Sigmoid colon (tissue), 7 donors: ENCODE results near the gene FNDC1. TPM values are rescaled to one million over a fixed set of nuclear protein-coding genes. Genes with fewer than 3 reads are reported as not detected.

Experiments used
- DNase-seq: peaks from one replicate; pipeline ENCODE4 v3.0.0-alpha.2; 2019
- H3K27ac ChIP-seq, 4 donors: fragments of 200-600 bp; sonication (generic); one replicate each; pipeline ENCODE4 v1.5.1; 2016 to 2019; ENCODE audit warnings: mild to moderate bottlenecking in 1 of 4
- H3K27me3 ChIP-seq, 3 donors: fragments of 200-600 bp; sonication (generic); one replicate each; pipeline ENCODE4 v1.5.1; 2019; ENCODE audit warnings: mild to moderate bottlenecking in 1 of 3
- H3K36me3 ChIP-seq, 4 donors: fragments of 200-600 bp; sonication (generic); one replicate each; pipeline ENCODE4 v1.5.1; 2016 to 2019
- H3K4me1 ChIP-seq, 4 donors: fragments of 200-600 bp; sonication (generic); one replicate each; pipeline ENCODE4 v1.5.1; 2017 to 2019
- H3K4me3 ChIP-seq, 4 donors: fragments of 200-600 bp; sonication (generic); one replicate each; pipeline ENCODE4 v1.5.1; 2017 to 2019; ENCODE audit warnings: mild to moderate bottlenecking in 2 of 4, moderate library complexity in 1 of 4
- H3K9me3 ChIP-seq, 4 donors: fragments of 200-600 bp in 3 of 4; sonication (generic) in 3 of 4; one replicate each; pipeline versions ENCODE4 v1.5.1 to v1.6.1; 2013 to 2019
- EP300 ChIP-seq, 4 donors: sonication (generic); formaldehyde crosslinking; IDR thresholded peaks; one replicate each; pipeline ENCODE4 v1.6.1; 2017; ENCODE audit warnings: antibody characterized with exemption in 4 of 4
- POLR2A ChIP-seq, 2 donors: fragments of 450-650 bp; IDR thresholded peaks; one replicate each; pipeline ENCODE4 v1.6.1; 2016; ENCODE audit warnings: antibody characterized with exemption in 2 of 2, mild to moderate bottlenecking in 2 of 2, moderate library complexity in 2 of 2
- POLR2AphosphoS5 ChIP-seq, 4 donors: sonication (generic); formaldehyde crosslinking; IDR thresholded peaks; one replicate each; pipeline ENCODE4 v1.6.1; 2017; ENCODE audit warnings: antibody characterized with exemption in 4 of 4
- WGBS, 2 donors: extraction: QIAGEN DNeasy Blood & Tissue Kit; methylation state at CpG; one replicate each; pipeline ENCODE4 v1.1.7; 2013; 5-methylcytosine and 5-hydroxymethylcytosine counted together
- intact Hi-C: fragments of 100-400 bp; cut with DNase I; formaldehyde crosslinking; loops from one replicate; pipeline ENCODE4 v1.15.1; 2023
- polyA plus RNA-seq, 3 donors: library from polyadenylated mRNA; stranded (reverse); fragments of 200-250 nt; gene quantifications; one replicate each; pipeline ENCODE4 v1.2.3, GENCODE V29; 2013
- total RNA-seq, 4 donors: library from RNA; depleted of rRNA; stranded (reverse); fragments of >200 nt; gene quantifications; one replicate each; pipeline ENCODE4 v1.1.0, GENCODE V29; 2016
- TF ChIP-seq, protein P1 (sequence below), 4 experiments: fragments of 450-650 bp in 3 of 4; fragments of 200-600 bp in 1 of 4; IDR thresholded peaks; one replicate each; pipeline ENCODE4 v1.5.1; 2016 to 2019; ENCODE audit warnings: antibody characterized with exemption in 4 of 4, mild to moderate bottlenecking in 3 of 4, moderate library complexity in 2 of 4
- donor health status: healthy with polysubstance abuse.
- donor health status: Bipolar disorder and iron deficiency.
- donor health status: healthy.

Gene FNDC1
- total and polyA plus RNA-seq, 7 donors: 0.89 to 19.8 (median 16.8) TPM; not detected in 2

DNA sequence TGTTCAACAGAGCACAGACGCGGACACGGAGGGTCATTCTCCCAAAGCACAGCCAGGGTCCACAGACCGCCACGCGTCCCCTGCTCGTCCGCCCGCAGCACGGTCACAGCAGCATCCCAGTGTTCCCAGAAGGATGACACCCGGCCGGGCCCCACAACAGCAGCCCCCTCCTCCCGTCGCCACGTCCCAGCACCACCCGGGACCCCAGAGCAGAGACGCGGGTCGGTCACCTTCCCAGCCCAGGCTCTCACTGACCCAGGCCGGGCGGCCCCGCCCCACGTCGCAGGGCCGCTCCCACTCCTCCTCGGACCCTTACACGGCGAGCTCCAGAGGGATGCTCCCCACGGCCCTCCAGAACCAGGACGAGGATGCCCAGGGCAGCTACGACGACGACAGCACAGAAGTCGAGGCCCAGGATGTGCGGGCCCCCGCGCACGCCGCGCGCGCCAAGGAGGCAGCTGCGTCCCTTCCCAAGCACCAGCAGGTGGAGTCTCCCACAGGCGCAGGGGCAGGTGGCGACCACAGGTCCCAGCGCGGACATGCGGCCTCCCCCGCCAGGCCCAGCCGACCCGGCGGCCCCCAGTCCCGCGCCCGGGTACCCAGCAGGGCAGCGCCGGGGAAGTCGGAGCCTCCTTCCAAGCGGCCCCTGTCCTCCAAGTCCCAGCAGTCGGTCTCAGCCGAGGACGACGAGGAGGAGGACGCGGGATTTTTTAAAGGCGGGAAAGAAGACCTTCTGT lies 64.3 kb downstream of the FNDC1 start:
- 29 to 36% methylated on average over 66 of the region's 66 CpGs for WGBS, 2 donors
- Histone ChIP-seq H3K9me3 (no peaks in the 10 kb centered on the region), H3K4me3 (peak overlapping the region in 1 of 4 donors; percentile 13), H3K27ac (no peak overlapping the region), H3K4me1 (peaks cover 0 to 9% (median 4%) of the 10 kb centered on the region in 4 donors), H3K27me3 (peaks cover 0 to 33% (median 15%) of the 10 kb centered on the region in 3 donors), H3K36me3 (no peaks in the 10 kb centered on the region)
- intact Hi-C loops: no loop called here
- no peak for DNase-seq
- TF ChIP-seq, protein P1, sequence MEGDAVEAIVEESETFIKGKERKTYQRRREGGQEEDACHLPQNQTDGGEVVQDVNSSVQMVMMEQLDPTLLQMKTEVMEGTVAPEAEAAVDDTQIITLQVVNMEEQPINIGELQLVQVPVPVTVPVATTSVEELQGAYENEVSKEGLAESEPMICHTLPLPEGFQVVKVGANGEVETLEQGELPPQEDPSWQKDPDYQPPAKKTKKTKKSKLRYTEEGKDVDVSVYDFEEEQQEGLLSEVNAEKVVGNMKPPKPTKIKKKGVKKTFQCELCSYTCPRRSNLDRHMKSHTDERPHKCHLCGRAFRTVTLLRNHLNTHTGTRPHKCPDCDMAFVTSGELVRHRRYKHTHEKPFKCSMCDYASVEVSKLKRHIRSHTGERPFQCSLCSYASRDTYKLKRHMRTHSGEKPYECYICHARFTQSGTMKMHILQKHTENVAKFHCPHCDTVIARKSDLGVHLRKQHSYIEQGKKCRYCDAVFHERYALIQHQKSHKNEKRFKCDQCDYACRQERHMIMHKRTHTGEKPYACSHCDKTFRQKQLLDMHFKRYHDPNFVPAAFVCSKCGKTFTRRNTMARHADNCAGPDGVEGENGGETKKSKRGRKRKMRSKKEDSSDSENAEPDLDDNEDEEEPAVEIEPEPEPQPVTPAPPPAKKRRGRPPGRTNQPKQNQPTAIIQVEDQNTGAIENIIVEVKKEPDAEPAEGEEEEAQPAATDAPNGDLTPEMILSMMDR (IDR thresholded peaks at IDR 0.05): no peak
- TF ChIP-seq EP300 (IDR thresholded peaks at IDR 0.05): no peak
- TF ChIP-seq POLR2AphosphoS5 (IDR thresholded peaks at IDR 0.05): no peak
- no peak for TF ChIP-seq POLR2A (IDR thresholded peaks at IDR 0.05)

DNA sequence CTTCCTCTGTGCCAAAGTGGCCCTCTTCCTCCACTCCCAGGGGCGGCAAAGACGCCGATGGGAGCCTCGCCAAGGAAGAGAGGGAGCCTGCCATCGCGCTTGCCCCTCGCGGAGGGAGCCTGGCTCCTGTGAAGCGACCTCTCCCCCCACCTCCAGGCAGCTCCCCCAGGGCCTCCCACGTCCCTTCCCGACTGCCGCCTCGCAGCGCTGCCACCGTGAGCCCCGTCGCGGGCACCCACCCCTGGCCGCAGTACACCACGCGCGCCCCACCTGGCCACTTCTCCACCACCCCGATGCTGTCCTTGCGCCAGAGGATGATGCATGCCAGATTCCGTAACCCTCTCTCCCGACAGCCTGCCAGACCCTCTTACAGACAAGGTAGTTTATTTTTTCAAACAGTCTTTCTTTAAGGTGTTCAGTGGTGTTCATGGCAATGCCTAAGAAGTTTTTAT lies 64.9 kb downstream of the FNDC1 start:
- TF ChIP-seq, protein P1 (IDR thresholded peaks at IDR 0.05): no peak
- TF ChIP-seq POLR2AphosphoS5 (IDR thresholded peaks at IDR 0.05) (no peak), POLR2A (IDR thresholded peaks at IDR 0.05) (no peak)

DNA sequence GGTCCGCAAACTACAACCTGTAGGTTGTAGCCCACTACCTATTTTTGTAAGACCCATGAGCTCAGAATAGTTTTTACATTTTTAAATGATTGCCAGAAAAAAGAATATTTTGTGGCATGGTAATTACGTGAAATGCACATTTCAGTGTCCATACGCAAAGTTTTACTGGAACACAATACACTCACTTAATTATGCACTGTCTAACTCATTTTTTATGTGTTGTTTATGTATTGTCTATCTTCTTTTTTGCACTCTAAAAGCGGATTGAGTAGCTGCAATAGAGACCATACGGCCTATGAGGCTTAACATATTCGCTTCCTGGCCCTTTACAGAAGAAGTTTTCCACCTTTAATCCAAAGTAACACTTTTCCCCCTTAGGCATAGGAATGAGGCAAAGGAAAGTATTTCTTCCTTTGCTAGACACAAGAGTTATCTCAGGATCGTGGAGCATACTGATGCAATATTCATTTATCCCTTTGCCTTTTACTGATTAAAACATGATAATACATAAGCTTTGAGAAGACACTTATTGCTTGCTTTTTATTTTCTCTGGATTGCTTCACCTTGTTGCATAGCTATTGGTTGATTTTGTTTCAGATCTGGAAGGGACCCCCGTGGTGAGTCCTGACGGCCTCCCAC lies 69.8 kb downstream of the FNDC1 start:
- DNase-seq: no peak
- no peaks in the 10 kb centered on the region for H3K9me3 ChIP-seq
- intact Hi-C loops: no loop called here
- 79 to 83% methylated on average over 9 of the region's 9 CpGs for WGBS, 2 donors
- H3K36me3 ChIP-seq: no peaks in the 10 kb centered on the region
- H3K4me3 ChIP-seq: no peak overlapping the region
- peaks cover 0 to 21% (median 7%) of the 10 kb centered on the region in 3 donors for H3K27me3 ChIP-seq
- peaks cover 0 to 5% (median 1%) of the 10 kb centered on the region in 4 donors for H3K4me1 ChIP-seq
- no peak overlapping the region for H3K27ac ChIP-seq
- TF ChIP-seq EP300 (IDR thresholded peaks at IDR 0.05) (no peak), POLR2A (IDR thresholded peaks at IDR 0.05) (no peak), POLR2AphosphoS5 (IDR thresholded peaks at IDR 0.05) (no peak)
- TF ChIP-seq, protein P1 (IDR thresholded peaks at IDR 0.05): no peak

More for the DNA sequence above, 64.9 kb downstream of the FNDC1 start:
- WGBS, 2 donors: 33 to 41% methylated on average over 26 of the region's 26 CpGs
- H3K27ac ChIP-seq: no peak overlapping the region
- no peaks in the 10 kb centered on the region for H3K9me3 ChIP-seq
- peaks cover 0 to 33% (median 15%) of the 10 kb centered on the region in 3 donors for H3K27me3 ChIP-seq
- H3K4me3 ChIP-seq: peak overlapping the region in 1 of 4 donors; percentile 13
- H3K4me1 ChIP-seq: peaks cover 0 to 9% (median 4%) of the 10 kb centered on the region in 4 donors
- H3K36me3 ChIP-seq: no peaks in the 10 kb centered on the region
- DNase-seq: no peak
- intact Hi-C loops: no loop called here

DNA sequence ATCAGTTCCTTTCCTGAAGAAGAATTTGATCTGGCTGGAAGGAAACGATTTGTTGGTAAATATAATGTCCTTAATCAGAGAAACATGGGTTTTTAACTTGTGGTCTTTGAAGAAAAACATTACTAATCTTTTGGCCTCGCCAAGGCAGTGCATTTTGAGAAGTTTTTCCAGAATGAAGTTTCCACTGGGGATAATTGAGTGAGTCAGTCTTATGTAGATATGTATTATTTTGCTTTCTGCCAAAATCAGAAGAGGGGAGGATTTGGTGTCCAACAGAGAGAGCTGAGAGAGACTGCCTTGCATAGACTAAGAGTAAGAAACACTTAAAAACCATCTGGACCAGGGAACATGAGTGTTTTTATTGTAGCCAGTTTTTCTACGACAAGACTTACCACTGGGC lies 79.9 kb downstream of the FNDC1 start:
- 65 to 68% methylated on average over 3 of the region's 3 CpGs for WGBS, 2 donors
- intact Hi-C loops: no loop called here
- DNase-seq: no peak

More for the DNA sequence above, 79.9 kb downstream of the FNDC1 start:
- TF ChIP-seq POLR2A (IDR thresholded peaks at IDR 0.05): no peak
- no peak for TF ChIP-seq EP300 (IDR thresholded peaks at IDR 0.05)
- no peak for TF ChIP-seq POLR2AphosphoS5 (IDR thresholded peaks at IDR 0.05)
- TF ChIP-seq, protein P1 (IDR thresholded peaks at IDR 0.05): no peak
- Histone ChIP-seq H3K27ac (peak overlapping the region in 1 of 4 donors; percentile 30), H3K9me3 (no peaks in the 10 kb centered on the region), H3K4me3 (no peak overlapping the region), H3K36me3 (no peaks in the 10 kb centered on the region), H3K4me1 (peaks cover 0 to 15% (median 3%) of the 10 kb centered on the region in 4 donors), H3K27me3 (no peaks in the 10 kb centered on the region)
